Endothelial cell of umbilical vein (primary cell): ENCODE measurements around the gene BNC2. TPM values are rescaled to one million over a fixed set of nuclear protein-coding genes. Genes with fewer than 3 reads are reported as not detected.

Source experiments
- BruUV-seq: library from RNA; stranded (reverse); fragments of 400-500 nt; replicated peaks from 2 replicates; lab custom pipeline; 2021; lab: Mats Ljungman, UMichigan
- CTCF ChIA-PET: fragments of 300-600, 350-600 bp; sonication (Branson Sonifier 250); formaldehyde crosslinking; loops from one replicate; lab custom pipeline; 2021; ENCODE audit warnings: antibody characterized with exemption, inconsistent platforms; lab: Charles Lee
- POLR2A ChIA-PET: fragments of 300-600, 350-600 bp; sonication (Branson Sonifier 250); formaldehyde crosslinking; loops from one replicate; lab custom pipeline; 2021; ENCODE audit warnings: antibody characterized with exemption, inconsistent platforms; lab: Charles Lee
- DNase-seq: peaks from one replicate; pipeline ENCODE4 v3.0.0-alpha.2; 2011; ENCODE audit warnings: low read depth, low spot score
- FAIRE-seq: peaks from 2 replicates; lab custom pipeline; 2011; peaks lifted over from hg19 to GRCh38; lab: Jason Lieb, UNC
- H2AFZ ChIP-seq: 2 replicates; pipeline ENCODE4 v1.6.0; 2012; ENCODE audit warnings: low read depth, low read length, control low read depth, inconsistent platforms
- H3K27ac ChIP-seq: 2 replicates; pipeline ENCODE4 v1.5.1; 2011; ENCODE audit warnings: low read depth, mild to moderate bottlenecking, control low read depth, low read length, moderate library complexity; ENCODE audit not compliant: insufficient read depth
- H3K27me3 ChIP-seq, 2 experiments: 2 replicates each; pipeline versions ENCODE4 v1.6.0 to v1.6.1; 2011; ENCODE audit warnings: low read length in 2 of 2, mixed read lengths in 1 of 2; ENCODE audit not compliant: control insufficient read depth in 2 of 2, insufficient read depth in 2 of 2
- H3K36me3 ChIP-seq, 2 experiments: 2 replicates in 1 of 2; 3 replicates in 1 of 2; pipeline ENCODE4 v1.5.1; 2011; ENCODE audit warnings: low read length in 2 of 2, mild to moderate bottlenecking in 1 of 2, moderate library complexity in 1 of 2; ENCODE audit not compliant: control insufficient read depth in 2 of 2, insufficient read depth in 2 of 2; ENCODE audit errors: extremely low read depth in 1 of 2
- H3K4me1 ChIP-seq: 3 replicates; pipeline ENCODE4 v1.5.1; 2011; ENCODE audit warnings: mild to moderate bottlenecking, low read length; ENCODE audit not compliant: control insufficient read depth, insufficient read depth; ENCODE audit errors: extremely low read depth
- H3K4me2 ChIP-seq: 2 replicates; pipeline ENCODE4 v1.6.1; 2011; ENCODE audit warnings: low read length, control low read depth, mixed read lengths; ENCODE audit not compliant: insufficient read depth
- H3K4me3 ChIP-seq, 3 experiments: fragments of 200-600 bp in 1 of 3; sonication (generic), shearing (Covaris generic) in 1 of 3; replicated peaks in 1 of 3; 2 replicates each; pipeline ENCODE4 v1.5.1; 2011 to 2016; ENCODE audit warnings: control low read depth in 3 of 3, low read length in 3 of 3, mild to moderate bottlenecking in 2 of 3, inconsistent platforms in 1 of 3, low read depth in 1 of 3, moderate library complexity in 1 of 3; ENCODE audit not compliant: insufficient read depth in 1 of 3
- H3K79me2 ChIP-seq: 2 replicates; pipeline ENCODE4 v1.6.0; 2012; ENCODE audit warnings: low read length, inconsistent platforms; ENCODE audit not compliant: control insufficient read depth, insufficient read depth
- H3K9ac ChIP-seq: replicated peaks from 2 replicates; pipeline ENCODE3; 2011; ENCODE audit warnings: low read length, control low read depth; ENCODE audit not compliant: insufficient read depth; ENCODE audit errors: extremely low read depth
- H3K9me1 ChIP-seq: replicated peaks from 3 replicates; pipeline ENCODE4 v1.6.0; 2011; ENCODE audit warnings: mild to moderate bottlenecking, low read length; ENCODE audit not compliant: control insufficient read depth, insufficient read depth; ENCODE audit errors: extremely low read depth
- H3K9me3 ChIP-seq: replicated peaks from 2 replicates; pipeline ENCODE4 v1.5.1; 2012; ENCODE audit warnings: low read length, inconsistent platforms; ENCODE audit not compliant: control insufficient read depth, insufficient read depth
- H4K20me1 ChIP-seq: replicated peaks from 2 replicates; pipeline ENCODE3; 2011; ENCODE audit warnings: mild to moderate bottlenecking, low read length; ENCODE audit not compliant: control insufficient read depth, insufficient read depth; ENCODE audit errors: extremely low read depth
- CTCF ChIP-seq, 2 donors: IDR thresholded peaks; 1 replicate in 1 of 2; 2 replicates in 1 of 2; pipeline ENCODE4 v1.5.1; 2011; ENCODE audit warnings: low read length in 2 of 2, mild to moderate bottlenecking in 2 of 2, moderate library complexity in 2 of 2, control low read depth in 1 of 2, inconsistent platforms in 1 of 2, low read depth in 1 of 2; ENCODE audit not compliant: insufficient read depth in 1 of 2; ENCODE audit errors: extremely low read depth in 1 of 2
- EZH2 ChIP-seq: IDR thresholded peaks from 2 replicates; pipeline ENCODE4 v1.6.1; 2012; ENCODE audit warnings: borderline replicate concordance, low read depth, mild to moderate bottlenecking, moderate library complexity, low read length, inconsistent platforms; ENCODE audit not compliant: severe bottlenecking
- FOS ChIP-seq: IDR thresholded peaks from 2 replicates; pipeline ENCODE4 v1.6.1; 2011; ENCODE audit warnings: mild to moderate bottlenecking, low read length, moderate library complexity, borderline replicate concordance; ENCODE audit not compliant: insufficient read depth
- GATA2 ChIP-seq: IDR thresholded peaks from 2 replicates; pipeline ENCODE4 v1.7.0; 2011; ENCODE audit warnings: low read depth, mild to moderate bottlenecking, moderate library complexity, mixed read lengths, low read length; ENCODE audit not compliant: insufficient read length, insufficient read depth
- JUN ChIP-seq: IDR thresholded peaks from 2 replicates; pipeline ENCODE4 v1.6.1; 2011; ENCODE audit warnings: borderline replicate concordance, low read depth; ENCODE audit not compliant: insufficient read length, insufficient read depth
- MAX ChIP-seq: IDR thresholded peaks from 2 replicates; pipeline ENCODE4 v1.6.1; 2011; ENCODE audit not compliant: insufficient read depth, insufficient read length
- MYC ChIP-seq: IDR thresholded peaks from one replicate; pipeline ENCODE4 v1.6.1; 2011; ENCODE audit warnings: mild to moderate bottlenecking, low read depth, low read length
- POLR2A ChIP-seq: IDR thresholded peaks from 2 replicates; pipeline ENCODE4 v1.6.1; 2012; ENCODE audit warnings: low read depth, mild to moderate bottlenecking, control low read depth, low read length
- POLR2AphosphoS5 ChIP-seq: IDR thresholded peaks from 2 replicates; pipeline ENCODE4 v1.6.1; 2012; ENCODE audit warnings: low read depth, mild to moderate bottlenecking, control low read depth, low read length, moderate library complexity; ENCODE audit not compliant: insufficient read depth
- dilution Hi-C: fragments of 300-500 bp; cut with MboI; formaldehyde crosslinking; loops from one replicate; pipeline ENCODE4 v1.15.0; 2019; ENCODE audit warnings: low sequenced_read_pairs; ENCODE audit not compliant: extremely low pct_ligation_motif_present
- intact Hi-C: fragments of 100-400 bp; cut with micrococcal nuclease; formaldehyde crosslinking; loops from one replicate; pipeline ENCODE4 v1.10.0; 2022
- polyA plus RNA-seq, 4 experiments: library from polyadenylated mRNA; depleted of rRNA in 3 of 4; stranded (reverse) in 3 of 4; unstranded in 1 of 4; fragments of >200 nt; gene quantifications; 2 replicates each; pipeline versions ENCODE4 v1.2.1 to v1.2.3, GENCODE V29; 2011 to 2012; ENCODE audit warnings: missing spikeins in 1 of 4
- total RNA-seq: library from RNA; stranded (reverse); gene quantifications from 2 replicates; pipeline ENCODE4 v1.2.3, GENCODE V29; 2021

BNC2 gene
- total and polyA plus RNA-seq, 2 donors (not counting 3 experiments of a cell fraction or from before 2014, with no cell fraction given): 12.1 to 34.3 TPM

DNA sequence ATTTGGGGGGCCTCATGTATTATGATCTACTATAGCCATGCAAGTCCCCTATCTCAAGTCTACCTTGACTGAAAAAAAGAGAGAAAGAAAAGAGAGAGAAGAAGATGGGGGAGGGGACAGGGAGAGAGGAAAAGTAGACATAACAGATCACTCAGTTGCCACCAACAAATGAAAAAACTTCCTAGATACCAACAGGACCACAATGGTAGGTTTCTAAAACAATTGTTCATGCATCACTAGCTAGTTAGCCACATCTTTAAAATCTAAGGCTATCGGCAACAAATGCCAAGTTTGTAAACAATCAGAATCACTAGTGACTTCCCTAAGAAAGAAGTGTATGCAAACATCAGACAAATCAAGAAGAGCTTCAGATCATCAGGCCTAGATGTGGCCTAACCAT, 328.2 kb downstream of the BNC2 start:
- Histone ChIP-seq H3K27ac (no peak overlapping the region), H3K4me2 (no peak overlapping the region), H3K9ac (no peak overlapping the region), H3K9me3 (no peaks in the 10 kb centered on the region), H3K4me1 (peaks cover 3% of the 10 kb centered on the region), H3K36me3 (no peaks in the 10 kb centered on the region), H3K27me3 (no peaks in the 10 kb centered on the region), H4K20me1 (no peaks in the 10 kb centered on the region), H2AFZ (no peak overlapping the region), H3K79me2 (no peaks in the 10 kb centered on the region), H3K4me3 (no peak overlapping the region), H3K9me1 (peaks cover 5% of the 10 kb centered on the region)
- POLR2A ChIA-PET: no interaction called here
- TF ChIP-seq FOS (no peak), MAX (no peak), EZH2 (no peak), JUN (no peak), POLR2A (no peak), CTCF (IDR thresholded peaks at IDR 0.05; ENCODE audit: extremely low read depth in 1 of 2, insufficient read depth in 1 of 2, low read depth in 1 of 2, low read length in 2 of 2) (no peak), GATA2 (no peak), POLR2AphosphoS5 (no peak), MYC (no peak)
- FAIRE-seq (no peak), DNase-seq (peak; percentile 15)
- intact Hi-C loops: no loop called here
- dilution Hi-C loops: no loop called here
- no TSS peak for BruUV-seq
- CTCF ChIA-PET: no interaction called here
